ENCODE data around the gene REC8. TPM values are rescaled to one million over a fixed set of nuclear protein-coding genes. Genes with fewer than 3 reads are reported as not detected.

Gene REC8
- total and polyA plus RNA-seq, 2 experiments from 2014 or later: 44.8 to 170 TPM

DNA sequence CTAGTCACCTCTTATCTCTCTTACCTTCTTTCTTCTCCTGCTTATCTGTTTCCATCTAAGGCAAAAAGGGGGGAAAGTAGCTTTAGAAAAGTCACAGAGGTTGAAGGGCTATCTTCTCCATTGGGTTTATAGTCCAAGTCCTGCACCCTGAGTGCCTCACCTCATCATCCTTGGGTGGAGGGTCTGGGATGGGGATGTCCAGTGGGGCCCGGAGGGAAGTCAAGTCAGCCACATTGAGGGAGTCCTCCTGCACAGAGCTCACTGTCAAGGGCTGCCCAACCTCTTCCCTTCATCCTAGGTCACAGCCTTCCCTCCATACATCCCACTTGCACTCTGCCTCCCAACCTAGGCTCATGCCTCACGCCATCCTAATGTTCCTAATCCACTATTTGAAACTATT lies 26.7 kb upstream of the REC8 start:
- no peak for TF ChIP-seq EZH2phosphoT487 (IDR thresholded peaks at IDR 0.05; ENCODE audit: low read depth, severe bottlenecking, unreplicated experiment)
- Histone ChIP-seq H3K4me3 (no peak overlapping the region), H3K9me3 (ENCODE audit: low read depth) (no peaks in the 10 kb centered on the region), H3K36me3 (replicated peaks; ENCODE audit: insufficient read depth, low read depth) (no peaks in the 10 kb centered on the region), H2AFZ (no peak overlapping the region), H3K27ac (peak overlapping the region; percentile 79), H3K4me2 (peak overlapping the region; percentile 87), H3K4me1 (ENCODE audit: insufficient read depth) (peaks cover 15% of the 10 kb centered on the region), H4K20me1 (ENCODE audit: insufficient read depth, poor library complexity, severe bottlenecking) (peaks cover 6% of the 10 kb centered on the region), H3K27me3 (no peaks in the 10 kb centered on the region), H3K79me2 (peaks cover 49% of the 10 kb centered on the region), H3K9me2 (replicated peaks; ENCODE audit: insufficient read depth) (no peaks in the 10 kb centered on the region)
- WGBS (ENCODE audit: low lambda C conversion rate, missing lambda C conversion rate): 100% methylated on average over 2 of the region's 2 CpGs
- no peak for DNase-seq (ENCODE audit: low spot score)

- H3K27me3 ChIP-seq: no peaks in the 10 kb centered on the region
- peak overlapping the region; percentile 48 for H2AFZ ChIP-seq
- no peaks in the 10 kb centered on the region for H3K9me2 ChIP-seq (replicated peaks; ENCODE audit: insufficient read depth)
- no peaks in the 10 kb centered on the region for H3K9me3 ChIP-seq (ENCODE audit: low read depth)
- H4K20me1 ChIP-seq (ENCODE audit: insufficient read depth, poor library complexity, severe bottlenecking): peaks cover 6% of the 10 kb centered on the region
- H3K4me1 ChIP-seq (ENCODE audit: insufficient read depth): peaks cover 15% of the 10 kb centered on the region
- peak overlapping the region; percentile 79 for H3K27ac ChIP-seq
- peak overlapping the region; percentile 56 for H3K4me3 ChIP-seq
- WGBS (ENCODE audit: low lambda C conversion rate, missing lambda C conversion rate): 36% methylated on average over 9 of the region's 9 CpGs
- no peaks in the 10 kb centered on the region for H3K36me3 ChIP-seq (replicated peaks; ENCODE audit: insufficient read depth, low read depth)
- peak overlapping the region; percentile 87 for H3K4me2 ChIP-seq
- no peak for DNase-seq (ENCODE audit: low spot score)
- H3K79me2 ChIP-seq: peaks cover 47% of the 10 kb centered on the region
- TF ChIP-seq EZH2phosphoT487 (IDR thresholded peaks at IDR 0.05; ENCODE audit: low read depth, severe bottlenecking, unreplicated experiment): no peak
- TF ChIP-seq EZH2 (IDR thresholded peaks at IDR 0.05; ENCODE audit: borderline replicate concordance): no peak
- TF ChIP-seq CTCF (IDR thresholded peaks at IDR 0.05; ENCODE audit: poor library complexity): no peak
These were observed 26.0 kb upstream of the REC8 start for GRCh38 chr14:24145690-24146452.

GRCh38 chr14:24146453-24146977 lies 25.4 kb upstream of the REC8 start, which contains the start of gene PSME2:
Gene PSME2, minus strand, starts transcription at chr14:24146610. Its CDS starts 29 bp downstream, at chr14:24146581.
- no peaks in the 10 kb centered on the region for H3K36me3 ChIP-seq (replicated peaks; ENCODE audit: insufficient read depth, low read depth)

More at GRCh38 chr14:24146453-24146977, 25.4 kb upstream of the REC8 start, which contains the start of gene PSME2:
- Histone ChIP-seq H3K27me3 (no peaks in the 10 kb centered on the region), H3K4me3 (peak within 1 kb of the TSS; percentile 91), H3K4me1 (ENCODE audit: insufficient read depth) (peaks cover 15% of the 10 kb centered on the region), H2AFZ (peak within 1 kb of the TSS; percentile 48), H3K79me2 (peaks cover 47% of the 10 kb centered on the region), H3K9me3 (ENCODE audit: low read depth) (no peaks in the 10 kb centered on the region), H3K4me2 (peak within 1 kb of the TSS; percentile 92), H4K20me1 (ENCODE audit: insufficient read depth, poor library complexity, severe bottlenecking) (peaks cover 6% of the 10 kb centered on the region), H3K27ac (peak within 1 kb of the TSS; percentile 79), H3K9me2 (replicated peaks; ENCODE audit: insufficient read depth) (no peaks in the 10 kb centered on the region)
- DNase-seq (ENCODE audit: low spot score): peak; percentile 98
- TF ChIP-seq EZH2phosphoT487 (IDR thresholded peaks at IDR 0.05; ENCODE audit: low read depth, severe bottlenecking, unreplicated experiment): no peak
- TF ChIP-seq CTCF (IDR thresholded peaks at IDR 0.05; ENCODE audit: poor library complexity): no peak
- TF ChIP-seq EZH2 (IDR thresholded peaks at IDR 0.05; ENCODE audit: borderline replicate concordance): no peak
- WGBS (ENCODE audit: low lambda C conversion rate, missing lambda C conversion rate): 3% methylated on average over 13 of the region's 25 CpGs

Measured in hepatocyte (in vitro differentiated cells).